Effector CD8-positive, alpha-beta T cell (primary cell): ENCODE measurements around the gene THSD4.

ENCODE experiments used
- DNase-seq: peaks from one replicate; lab custom pipeline; 2025; lab: John Stamatoyannopoulos, UW

THSD4 gene

DNA sequence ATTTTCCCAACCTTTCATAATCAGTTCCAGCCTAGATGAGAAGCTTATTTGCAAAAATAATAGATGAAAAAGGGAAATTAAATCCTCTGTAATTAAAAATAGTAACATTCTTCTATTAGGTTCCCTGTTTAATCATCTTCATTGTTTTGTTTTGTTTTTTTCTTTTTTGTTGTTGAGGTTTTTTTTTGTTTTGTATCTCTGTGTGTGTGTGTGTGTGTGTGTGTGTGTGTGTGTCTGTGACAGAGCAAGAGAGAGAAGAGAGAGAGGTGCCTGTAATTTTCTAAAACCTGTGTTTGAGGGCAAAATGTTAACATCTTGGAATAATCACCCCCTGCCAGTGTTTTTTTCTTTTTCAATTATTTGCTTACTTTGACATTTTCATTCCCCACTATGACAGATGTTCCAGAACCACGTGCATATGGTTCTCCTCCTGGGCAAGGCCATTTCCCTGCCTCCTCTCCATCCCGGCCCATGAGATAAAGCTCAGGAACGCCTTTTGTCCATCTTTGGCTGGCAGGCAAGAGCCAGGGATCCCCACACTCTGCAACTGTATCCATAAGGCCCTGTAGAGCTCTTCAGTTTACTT, 573.3 kb downstream of the THSD4 start:
- DNase-seq: no peak

DNA sequence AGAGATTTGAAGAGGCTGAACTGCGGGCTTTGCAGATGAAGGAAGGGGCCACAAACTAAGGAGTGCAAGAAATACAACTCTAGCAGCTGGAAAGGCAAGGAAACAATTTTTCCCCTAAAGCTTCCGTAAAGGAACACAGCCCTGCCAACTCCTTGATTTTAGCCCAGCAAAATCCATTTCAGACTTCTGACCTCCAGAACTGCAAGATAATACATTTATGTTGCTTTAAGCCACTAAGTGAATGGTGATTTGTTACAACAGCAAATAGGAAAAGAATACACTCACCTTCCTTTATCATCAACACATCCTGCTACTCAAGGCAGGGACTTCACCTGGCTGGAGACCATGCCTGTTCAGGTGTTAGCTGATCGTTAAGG, 575.8 kb downstream of the THSD4 start:
- no peak for DNase-seq

DNA sequence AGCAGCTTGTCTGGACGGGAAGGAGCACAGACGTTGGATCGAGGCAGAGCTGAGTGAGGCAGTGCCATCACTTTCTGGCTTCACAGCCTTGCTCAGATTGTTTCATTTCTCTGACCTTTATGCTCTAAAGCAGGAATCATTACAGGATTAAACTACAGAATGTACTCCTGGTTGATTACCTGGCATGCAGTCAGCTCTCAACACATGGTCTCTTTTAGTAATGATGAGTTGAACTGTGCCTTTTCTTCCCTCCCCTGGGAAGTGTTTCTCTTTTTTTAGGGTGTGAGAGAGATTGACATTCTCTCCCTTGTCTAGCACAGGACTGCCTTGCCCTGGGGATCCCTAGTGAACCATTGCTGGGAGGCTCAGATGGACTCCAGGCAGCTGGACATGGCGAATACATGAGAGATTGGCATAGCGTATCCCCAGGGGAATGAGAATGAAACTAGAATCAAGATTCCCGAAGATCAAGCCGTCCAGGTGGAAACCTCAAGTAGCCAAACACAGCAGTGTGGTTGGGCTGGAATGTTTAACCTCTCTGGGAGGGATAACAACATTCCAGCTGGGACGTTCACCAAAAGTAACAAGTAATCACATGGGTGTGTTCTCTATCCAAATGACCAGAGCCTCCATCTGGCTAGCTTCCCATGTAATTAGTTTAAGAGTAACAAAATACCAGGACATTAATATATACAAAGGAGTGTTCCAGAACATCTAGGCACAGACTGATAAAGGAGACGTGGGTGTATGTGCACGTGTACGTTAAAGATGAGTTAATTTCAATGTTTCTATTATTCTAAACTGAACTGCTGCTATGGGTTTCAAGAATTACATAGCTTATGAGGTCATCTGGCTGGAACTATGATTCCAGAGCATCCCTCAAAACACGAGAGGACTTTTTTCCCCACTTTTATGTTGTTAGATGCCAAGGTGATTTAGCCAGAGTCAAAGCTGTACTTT, 576.5 kb downstream of the THSD4 start:
- DNase-seq: no peak

DNA sequence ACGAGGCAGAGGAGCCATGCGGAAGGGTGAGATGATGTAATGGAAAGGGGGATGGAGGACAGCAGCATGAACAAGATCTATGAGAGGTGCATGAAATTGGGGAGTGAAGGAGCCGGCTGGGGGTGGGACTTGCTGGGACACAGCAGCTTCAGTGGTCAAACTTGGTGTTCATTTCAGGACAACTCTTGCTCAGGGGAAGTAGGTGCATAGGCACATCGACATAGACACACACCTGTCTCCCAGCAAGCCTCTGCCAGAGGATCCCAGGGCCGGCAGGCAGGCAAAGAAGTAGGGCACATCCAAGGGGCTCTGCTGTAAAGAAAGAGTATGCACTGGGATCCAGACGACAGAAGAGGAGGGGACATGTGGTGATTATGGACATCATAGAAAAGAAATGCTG, 582.0 kb downstream of the THSD4 start:
- DNase-seq: no peak

DNA sequence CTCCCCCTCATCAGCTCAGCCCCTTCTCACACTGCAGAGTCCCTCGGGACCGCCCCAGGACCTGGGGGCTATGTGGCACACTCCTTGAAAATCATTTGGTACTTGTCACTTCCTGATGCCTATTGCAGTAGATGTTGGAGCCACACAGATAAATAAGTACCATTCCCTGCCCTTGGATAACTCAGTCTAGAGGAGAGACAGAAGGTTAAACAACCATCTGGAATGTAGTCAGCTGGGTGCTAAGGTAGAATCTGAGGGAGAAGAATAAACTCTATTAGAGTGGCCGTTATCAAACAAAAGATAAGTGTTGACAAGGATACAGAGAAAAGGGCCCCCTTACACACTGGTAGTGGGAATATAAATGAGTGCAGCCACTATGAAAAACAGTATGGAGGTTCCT, 582.8 kb downstream of the THSD4 start:
- DNase-seq: no peak

DNA sequence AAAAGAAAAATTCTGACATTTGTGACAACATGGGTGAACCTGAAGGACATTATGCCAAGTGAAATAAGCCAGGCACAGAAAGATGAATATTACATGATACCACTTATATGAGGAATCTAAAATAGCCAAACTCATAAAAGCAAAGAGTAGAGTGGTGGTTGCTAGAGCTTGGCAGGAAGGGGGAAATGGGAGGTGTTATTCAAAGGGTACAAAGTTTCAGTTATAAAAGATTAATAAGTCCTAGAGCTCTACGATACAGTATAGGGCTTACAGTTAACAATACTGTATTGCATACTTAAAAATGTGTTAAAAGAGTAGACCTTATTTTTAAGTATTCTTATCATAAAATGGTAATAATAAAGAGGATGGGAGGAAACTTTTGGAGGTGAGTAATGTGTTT, 583.5 kb downstream of the THSD4 start:
- DNase-seq: no peak

DNA sequence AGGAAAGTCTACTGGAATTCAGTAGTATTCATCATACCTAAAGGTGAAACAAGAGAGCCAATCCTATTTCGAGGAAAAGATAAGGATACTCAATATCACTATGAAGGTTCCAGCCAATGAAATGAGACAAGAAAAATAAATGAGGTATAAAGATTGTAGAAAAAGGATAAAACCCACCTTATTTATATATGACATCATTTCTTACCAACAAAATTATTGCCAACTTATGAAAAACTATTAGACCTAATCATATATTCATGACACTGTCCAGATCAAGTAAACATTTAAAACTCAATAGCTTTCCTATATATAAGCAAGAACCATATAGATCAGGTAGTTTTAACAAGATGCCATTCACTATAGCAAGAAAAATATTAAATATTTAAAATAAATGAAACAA, 584.7 kb downstream of the THSD4 start:
- DNase-seq: no peak

DNA sequence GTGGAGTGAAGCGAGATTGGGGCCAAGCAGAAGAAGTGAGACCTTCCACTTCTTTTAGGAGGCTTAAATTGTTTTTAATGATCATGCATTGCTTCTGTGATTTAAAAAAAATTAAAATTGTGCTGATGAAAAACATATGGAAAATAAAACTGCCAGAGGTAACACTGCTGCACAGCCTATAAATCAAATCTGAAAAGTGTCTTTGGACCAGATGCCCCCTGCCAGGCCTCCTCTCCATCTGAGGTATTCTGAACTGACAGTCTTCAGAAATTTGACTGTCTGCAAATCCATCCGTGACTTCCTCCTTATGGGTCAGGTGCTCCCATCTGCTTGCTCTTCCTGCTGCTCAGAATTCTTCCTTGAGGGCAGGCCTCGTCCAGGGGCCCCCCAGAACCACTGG, 586.5 kb downstream of the THSD4 start:
- DNase-seq: no peak

DNA sequence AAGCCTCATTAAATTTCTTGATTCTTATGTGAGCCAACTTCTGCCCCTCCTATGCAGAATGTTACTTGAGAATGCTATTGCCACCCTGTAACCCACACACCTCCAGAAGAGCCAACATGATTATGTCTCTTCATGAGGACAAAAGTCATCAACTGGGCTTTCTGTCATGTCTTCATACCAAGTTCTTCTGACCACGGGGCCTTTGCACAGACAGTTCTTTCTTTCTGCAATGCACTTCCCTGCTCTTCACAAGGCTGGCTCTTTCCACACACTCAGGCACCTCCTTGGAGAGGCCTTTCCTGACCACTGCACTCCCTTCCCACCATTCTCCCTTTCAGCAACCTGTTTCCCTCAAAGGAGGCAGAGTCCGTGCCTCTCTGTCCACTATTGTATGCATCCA, 587.2 kb downstream of the THSD4 start:
- DNase-seq: no peak

DNA sequence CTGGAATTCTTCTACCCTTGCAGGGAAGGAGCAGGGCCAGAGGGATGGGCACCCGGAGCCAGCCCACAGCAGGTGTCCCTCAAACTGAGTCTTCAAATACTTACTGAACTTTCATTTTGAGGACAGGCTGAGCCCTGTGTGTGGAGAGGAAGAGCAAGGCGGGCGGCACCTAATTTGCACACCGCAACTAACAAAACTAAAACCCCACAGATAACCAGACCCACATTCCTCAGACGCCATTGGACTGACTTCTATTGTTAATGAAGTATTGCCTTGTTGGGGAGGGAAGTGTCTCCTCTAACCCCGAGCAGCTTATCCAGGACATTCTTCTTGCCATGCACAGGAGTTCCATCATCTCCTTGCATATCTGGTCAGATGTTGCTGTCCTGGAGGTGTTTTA, 589.9 kb downstream of the THSD4 start:
- no peak for DNase-seq

DNA sequence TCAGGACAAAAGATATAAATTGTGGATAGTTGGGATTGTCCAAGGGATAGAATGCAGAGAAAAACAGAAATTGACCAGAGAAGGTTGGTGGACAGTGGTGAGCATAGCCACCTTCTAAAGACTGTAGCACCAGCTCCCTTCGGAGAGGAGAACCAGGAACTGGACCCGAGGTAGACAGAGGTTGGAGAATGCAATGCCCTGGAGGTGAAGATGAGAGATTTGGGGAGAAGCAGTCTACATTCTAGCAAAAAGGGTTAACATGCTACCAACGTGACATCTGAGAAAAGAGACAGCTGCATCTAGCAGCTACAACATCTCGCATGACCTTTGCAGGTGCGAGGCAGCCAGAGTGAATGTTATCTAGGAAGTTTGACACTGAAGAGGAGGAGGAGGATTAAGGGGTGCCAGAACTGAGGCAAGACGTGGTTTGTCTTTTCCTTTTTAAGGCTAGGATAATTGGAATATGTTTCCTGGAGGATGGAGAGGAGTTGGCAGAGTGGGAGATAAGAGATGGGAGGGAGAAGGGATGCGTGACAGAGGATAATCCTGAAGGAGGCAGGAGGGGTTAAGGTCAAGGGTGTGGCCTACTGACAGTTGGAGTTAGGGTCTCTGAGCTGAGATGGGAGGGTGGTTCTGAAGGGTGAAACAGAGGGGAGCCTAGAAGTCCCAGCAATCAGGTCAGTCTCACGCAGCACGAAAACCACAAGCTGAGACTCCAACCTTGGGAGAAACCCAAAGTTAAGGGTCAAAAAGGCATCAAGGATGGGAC, 591.4 kb downstream of the THSD4 start:
- DNase-seq: no peak

DNA sequence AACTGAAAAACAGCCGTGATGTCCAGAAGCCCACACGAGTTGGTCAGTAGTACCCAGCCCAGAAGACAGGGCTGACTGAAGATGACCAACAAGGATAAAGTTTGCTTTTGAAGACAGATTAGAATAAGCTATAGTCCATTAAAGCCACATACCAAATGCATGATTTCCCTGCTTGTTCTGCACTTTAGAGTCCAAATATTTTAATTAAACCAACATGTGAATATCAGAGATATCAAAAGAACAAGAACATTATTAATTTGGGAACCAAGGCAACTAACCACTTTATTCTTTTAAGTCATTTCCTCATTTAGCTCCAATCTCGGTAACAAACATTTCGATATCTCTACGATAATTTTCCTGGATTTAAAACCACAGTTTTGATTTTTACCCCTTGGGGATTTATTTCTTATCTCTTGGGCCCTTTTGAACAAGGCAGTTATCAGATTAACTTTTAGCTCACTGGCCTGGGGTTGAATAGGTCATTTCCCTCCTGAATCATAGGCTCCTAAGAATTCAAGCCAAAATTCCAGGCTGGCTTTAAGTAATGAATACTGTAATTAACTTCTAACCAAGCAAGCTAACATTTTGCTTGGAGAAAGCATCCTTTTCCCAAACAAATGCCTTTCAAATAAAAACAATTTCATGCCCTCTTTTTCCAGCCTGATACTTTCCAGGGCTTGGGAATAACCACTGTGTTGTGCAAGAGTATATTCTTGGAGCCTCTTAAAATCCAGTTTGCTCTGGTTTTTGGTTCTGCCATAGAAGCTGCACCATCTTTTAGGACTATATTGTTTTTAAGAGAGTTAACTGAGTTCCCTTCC, 592.2 kb downstream of the THSD4 start:
- no peak for DNase-seq

DNA sequence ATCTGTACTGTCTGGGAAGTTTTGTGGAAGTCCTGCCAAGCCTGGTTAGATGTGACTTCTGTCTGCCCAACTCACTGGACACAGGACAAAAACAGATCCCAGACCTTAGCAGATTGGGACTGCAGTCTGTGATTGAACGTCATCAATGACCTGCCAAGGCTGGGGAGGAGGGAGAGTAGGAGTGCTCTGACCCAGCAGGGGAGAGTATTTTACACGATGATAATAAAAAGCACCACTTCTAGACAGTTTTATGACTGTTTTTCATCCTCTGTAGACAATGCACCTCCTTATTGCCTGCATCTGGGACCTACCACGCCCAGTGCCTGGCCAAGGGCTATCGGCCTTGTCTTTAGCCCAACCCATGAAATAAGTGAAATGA, 592.8 kb downstream of the THSD4 start:
- no peak for DNase-seq

DNA sequence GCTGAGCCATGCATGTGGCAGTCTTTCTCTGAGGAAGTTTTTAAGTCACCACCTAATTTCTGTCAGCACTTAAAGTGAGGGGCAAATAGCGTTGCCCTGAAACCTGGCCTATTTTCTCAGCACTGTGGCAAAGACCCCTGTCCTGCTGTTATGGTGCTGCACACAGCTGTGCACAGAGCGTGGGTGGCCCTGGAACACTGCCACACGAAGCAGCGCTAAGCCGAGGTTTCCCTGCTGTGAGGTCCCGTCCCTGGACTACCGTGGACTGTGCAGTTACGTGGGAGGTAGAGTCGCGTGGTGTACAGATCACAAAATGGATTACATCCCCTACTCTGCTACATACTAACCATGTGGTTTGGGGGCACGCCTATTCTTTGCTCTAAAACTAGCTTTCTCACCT, 593.5 kb downstream of the THSD4 start:
- DNase-seq: no peak

DNA sequence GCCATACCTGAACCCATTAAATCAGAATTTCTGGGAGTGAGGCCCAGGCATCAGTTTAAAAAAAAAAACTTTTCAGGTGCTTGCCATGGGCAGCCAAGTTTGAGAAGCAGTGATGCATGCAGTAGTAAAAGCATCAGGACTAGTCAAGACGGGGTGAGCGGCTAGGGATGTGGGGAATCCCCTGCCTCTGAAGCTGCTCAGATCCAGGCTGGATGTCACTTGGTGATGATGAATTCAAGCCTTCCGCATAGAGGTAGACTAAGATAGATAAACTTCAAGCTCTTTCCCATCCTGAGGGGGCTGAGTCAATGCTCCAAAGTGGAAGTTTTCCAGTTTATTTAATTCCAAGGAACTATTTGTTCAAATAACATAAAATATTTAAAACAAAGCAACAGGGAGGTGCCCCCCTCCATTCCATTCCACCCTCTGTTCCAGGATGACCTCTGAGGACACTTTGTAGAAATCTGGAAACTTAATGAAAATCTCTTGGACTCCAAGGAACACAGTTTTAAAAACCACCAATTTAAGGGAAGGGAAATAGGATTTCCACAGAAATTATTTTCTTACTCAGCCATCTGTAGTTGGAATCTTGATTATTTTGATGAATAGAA, 594.6 kb downstream of the THSD4 start:
- DNase-seq: no peak

DNA sequence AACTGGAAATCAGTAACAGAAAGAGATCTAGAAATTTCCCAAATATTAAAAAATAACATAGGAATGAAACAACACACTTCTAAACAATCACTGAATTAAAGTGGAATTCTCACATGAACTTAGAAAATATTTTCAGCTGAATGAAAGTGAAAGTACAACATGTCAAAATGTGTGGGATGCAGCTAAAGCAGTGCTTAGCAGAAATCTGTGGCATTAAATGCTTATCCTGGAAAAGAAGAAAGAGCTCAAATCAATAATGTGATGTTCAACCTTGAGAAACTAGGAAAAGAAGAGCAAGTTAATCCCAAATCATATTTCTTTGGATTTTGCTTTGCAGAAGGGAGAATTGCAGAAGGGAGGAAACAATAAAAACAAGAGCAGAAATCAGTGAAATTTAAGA, 596.9 kb downstream of the THSD4 start:
- no peak for DNase-seq

DNA sequence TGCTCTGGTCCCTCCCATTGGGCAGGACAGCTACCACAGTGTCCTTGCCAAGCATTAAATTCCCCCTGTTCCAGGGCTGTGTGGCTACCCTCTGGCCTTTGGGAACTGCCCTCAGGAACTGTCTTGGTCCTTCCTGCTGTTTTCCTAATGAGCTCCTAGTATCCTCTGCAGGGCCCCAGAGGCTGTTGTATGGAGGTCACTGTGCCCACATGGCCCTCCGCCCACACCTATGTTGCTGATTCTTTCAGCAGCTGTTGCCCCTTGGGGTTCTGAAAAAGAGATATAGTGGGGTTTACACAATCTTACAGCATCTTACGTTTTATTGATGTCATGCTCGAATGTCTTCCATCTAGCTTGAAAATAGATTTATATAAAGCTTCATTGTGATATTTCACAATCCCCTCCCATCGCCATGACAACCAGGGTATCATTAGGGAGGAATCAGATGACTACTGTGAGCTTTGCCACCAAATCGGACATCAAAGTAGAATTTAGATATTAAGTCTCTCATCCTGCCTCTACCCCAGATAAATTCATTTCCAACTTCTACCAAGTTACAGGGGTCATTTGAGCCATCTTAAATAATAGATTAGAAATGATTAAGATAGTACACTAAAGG, 598.0 kb downstream of the THSD4 start:
- no peak for DNase-seq

DNA sequence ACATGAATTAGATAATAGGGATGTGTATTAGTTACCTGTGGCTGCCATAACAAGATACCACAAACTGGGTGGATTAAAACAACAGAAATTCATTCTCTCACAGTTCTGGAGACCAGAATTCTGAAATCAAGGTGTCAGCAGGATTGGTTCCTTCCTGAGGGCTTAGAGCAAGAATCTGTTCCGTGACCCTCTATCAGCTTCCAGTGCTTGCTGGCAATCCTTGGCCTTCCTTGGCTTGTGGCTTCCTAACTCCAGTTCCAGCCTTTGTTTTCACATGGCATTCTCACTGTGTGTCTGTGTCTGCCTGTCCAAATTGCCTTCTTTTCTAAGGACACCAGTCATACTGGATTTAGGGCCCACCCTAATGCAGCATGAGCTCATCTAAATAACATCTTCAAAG, 600.6 kb downstream of the THSD4 start:
- DNase-seq: no peak

DNA sequence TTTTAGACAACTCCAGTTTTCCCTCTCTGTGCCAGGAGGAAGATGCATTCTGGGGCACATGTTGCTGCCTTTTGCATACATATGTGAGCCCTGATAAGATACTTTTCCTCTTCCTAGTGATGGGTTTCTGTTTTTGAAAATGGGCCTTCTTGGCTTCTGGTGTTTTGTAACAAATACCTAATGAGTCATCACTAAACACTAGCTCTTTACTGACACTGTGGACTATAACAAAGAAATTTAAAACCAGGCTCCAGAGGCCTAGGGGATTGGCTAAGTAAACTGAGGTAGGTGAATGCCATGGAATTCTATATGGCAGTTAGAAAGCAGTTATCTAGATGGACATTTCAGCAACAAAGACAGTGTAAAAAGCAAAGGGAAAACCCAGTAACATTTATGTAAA, 601.7 kb downstream of the THSD4 start:
- DNase-seq: no peak

DNA sequence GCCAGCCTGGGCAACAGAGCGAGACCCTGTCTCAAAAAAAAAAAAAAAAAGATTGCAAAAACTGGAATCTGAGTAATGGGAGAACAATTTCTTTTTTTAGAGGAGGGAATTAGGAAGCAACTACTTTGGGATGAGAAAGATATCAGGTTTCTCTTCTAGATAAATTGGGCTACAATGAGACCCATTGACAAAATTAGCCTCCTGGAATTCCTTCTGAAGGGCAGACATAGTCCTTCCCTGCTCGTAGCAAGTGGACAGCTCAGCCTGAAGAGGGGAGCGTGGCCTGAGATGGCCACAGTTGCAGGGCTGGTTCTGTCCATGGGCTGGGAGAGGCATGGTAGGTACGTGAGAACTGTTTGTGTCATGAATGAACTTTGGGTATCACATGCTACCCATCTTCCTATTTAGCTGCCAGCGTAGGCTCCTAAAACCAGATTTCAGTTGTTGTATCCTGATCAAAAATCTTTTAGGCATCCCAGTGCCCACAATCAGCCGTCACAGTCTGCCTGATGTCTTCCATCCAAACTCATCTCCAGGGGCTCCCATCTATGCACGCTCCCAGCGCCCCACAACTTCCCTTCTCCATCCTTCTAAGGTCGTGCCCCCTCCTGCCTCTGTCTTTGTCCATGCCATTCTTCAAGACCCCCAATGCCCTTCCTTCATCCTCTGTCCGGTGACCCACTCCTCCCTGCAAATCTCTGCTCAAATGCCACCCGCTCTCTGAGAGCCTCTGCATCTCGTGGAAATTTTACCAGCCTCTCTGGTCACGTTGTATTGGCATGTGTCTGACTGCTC, 603.0 kb downstream of the THSD4 start:
- no peak for DNase-seq
